Endothelial cell (in vitro differentiated cells): ENCODE data around the gene CRLF1. TPM values are rescaled to one million over a fixed set of nuclear protein-coding genes. Genes with fewer than 3 reads are reported as not detected.

ENCODE experiments used
- DNase-seq: peaks from one replicate; pipeline ENCODE4 v3.0.0; 2021; ENCODE audit warnings: low spot score
- H3K27ac Mint-ChIP-seq: one replicate; pipeline ENCODE4 v1.8.0; 2021; ENCODE audit warnings: mixed read lengths, inconsistent platforms; ENCODE audit not compliant: unreplicated experiment
- H3K27me3 Mint-ChIP-seq: one replicate; pipeline ENCODE4 v1.8.0; 2021; ENCODE audit warnings: mild to moderate bottlenecking, moderate library complexity, mixed read lengths, inconsistent platforms; ENCODE audit not compliant: unreplicated experiment
- H3K36me3 Mint-ChIP-seq: one replicate; pipeline ENCODE4 v1.8.0; 2021; ENCODE audit warnings: mild to moderate bottlenecking, low read depth, mixed read lengths, inconsistent platforms; ENCODE audit not compliant: unreplicated experiment
- H3K4me1 Mint-ChIP-seq: one replicate; pipeline ENCODE4 v1.8.0; 2021; ENCODE audit warnings: mild to moderate bottlenecking, mixed read lengths, inconsistent platforms; ENCODE audit not compliant: unreplicated experiment
- H3K4me3 Mint-ChIP-seq: one replicate; pipeline ENCODE4 v1.8.0; 2021; ENCODE audit warnings: mild to moderate bottlenecking, mixed read lengths, inconsistent platforms; ENCODE audit not compliant: unreplicated experiment
- H3K9me3 Mint-ChIP-seq: one replicate; pipeline ENCODE4 v1.8.0; 2021; ENCODE audit warnings: mixed read lengths, inconsistent platforms; ENCODE audit not compliant: unreplicated experiment
- CTCF ChIP-seq: fragments of 200-600 bp; sonication (generic); IDR thresholded peaks from one replicate; pipeline ENCODE4 v1.5.0; 2021; ENCODE audit warnings: antibody characterized with exemption; ENCODE audit not compliant: unreplicated experiment
- total RNA-seq: library from RNA; stranded (reverse); fragmentation: NEBNext Ultra II Directional; extraction: Animal tissue kit (Norgen Biotek cat#: 25700); gene quantifications from one replicate; pipeline ENCODE4 v1.2.1, GENCODE V29; 2021; ENCODE audit not compliant: unreplicated experiment

CRLF1 gene
- total RNA-seq, 1 donor from 2014 or later, result 0.74 TPM

- Mint-ChIP-seq H3K27ac (no peak overlapping the region), H3K4me3 (no peak overlapping the region), H3K27me3 (peaks cover 1% of the 10 kb centered on the region), H3K36me3 (no peaks in the 10 kb centered on the region), H3K4me1 (no peaks in the 10 kb centered on the region), H3K9me3 (no peaks in the 10 kb centered on the region)
- DNase-seq, result no peak
- no peak for TF ChIP-seq CTCF
These were observed 55.0 kb downstream of the CRLF1 start for GRCh38 chr19:18551631-18552030.

- Mint-ChIP-seq H3K4me3 (peak overlapping the region; percentile 92), H3K36me3 (peaks cover 8% of the 10 kb centered on the region), H3K4me1 (peaks cover 8% of the 10 kb centered on the region), H3K27ac (peak overlapping the region; percentile 92), H3K27me3 (peaks cover 8% of the 10 kb centered on the region), H3K9me3 (no peaks in the 10 kb centered on the region)
- no peak for TF ChIP-seq CTCF
- DNase-seq, result peak; percentile 51
These were observed 62.7 kb downstream of the CRLF1 start for GRCh38 chr19:18543814-18544475.

Other genes starting within 250 kb of the CRLF1 start
- gene GDF15, start 220.6 kb downstream of the CRLF1 start, total RNA-seq, result 1.3 TPM
- not detected for gene LRRC25, start 209.2 kb downstream of the CRLF1 start, total RNA-seq
- gene SSBP4, start 187.4 kb downstream of the CRLF1 start, total RNA-seq, result 60.7 TPM
- 68.5 TPM for gene ISYNA1, start 168.7 kb downstream of the CRLF1 start, total RNA-seq
- gene ELL, start 84.7 kb downstream of the CRLF1 start, total RNA-seq, result 11.0 TPM
- gene FKBP8, start 63.2 kb downstream of the CRLF1 start, total RNA-seq, result 229 TPM
- 105 TPM for gene KXD1, start 48.9 kb downstream of the CRLF1 start, total RNA-seq
- 1,465 TPM for gene UBA52, start 34.9 kb downstream of the CRLF1 start, total RNA-seq
- 88.8 TPM for gene REX1BD, start 18.0 kb downstream of the CRLF1 start, total RNA-seq
- gene TMEM59L, start 6.1 kb upstream of the CRLF1 start, total RNA-seq, result 0.15 TPM
- gene KLHL26, start 30.2 kb upstream of the CRLF1 start, total RNA-seq, result 5.1 TPM
- gene CRTC1, start 76.9 kb upstream of the CRLF1 start, total RNA-seq, result 17.5 TPM
- gene COMP, start 184.5 kb upstream of the CRLF1 start, total RNA-seq, result not detected
- gene UPF1, start 225.2 kb upstream of the CRLF1 start, total RNA-seq, result 69.8 TPM